Amniotic stem cell (primary cell): Measurements from ENCODE around the gene H2AZ1.
A peak's percentile ranks its signal among the peaks of the same experiment; 100 is the strongest.

Experiments used
- DNase-seq: peaks from one replicate; lab custom pipeline; 2025; lab: John Stamatoyannopoulos, UW

H2AZ1 gene

GRCh38 chr4:99946356-99947189 lies 3.5 kb downstream of the H2AZ1 start, which contains the start of gene DNAJB14:
TSS of gene DNAJB14 (minus strand) at chr4:99946618. CDS start at chr4:99946571, 47 bp downstream.
- peak; percentile 41 for DNase-seq

GRCh38 chr4:99945718-99946355 lies 4.2 kb downstream of the H2AZ1 start:
- no peak for DNase-seq

DNA sequence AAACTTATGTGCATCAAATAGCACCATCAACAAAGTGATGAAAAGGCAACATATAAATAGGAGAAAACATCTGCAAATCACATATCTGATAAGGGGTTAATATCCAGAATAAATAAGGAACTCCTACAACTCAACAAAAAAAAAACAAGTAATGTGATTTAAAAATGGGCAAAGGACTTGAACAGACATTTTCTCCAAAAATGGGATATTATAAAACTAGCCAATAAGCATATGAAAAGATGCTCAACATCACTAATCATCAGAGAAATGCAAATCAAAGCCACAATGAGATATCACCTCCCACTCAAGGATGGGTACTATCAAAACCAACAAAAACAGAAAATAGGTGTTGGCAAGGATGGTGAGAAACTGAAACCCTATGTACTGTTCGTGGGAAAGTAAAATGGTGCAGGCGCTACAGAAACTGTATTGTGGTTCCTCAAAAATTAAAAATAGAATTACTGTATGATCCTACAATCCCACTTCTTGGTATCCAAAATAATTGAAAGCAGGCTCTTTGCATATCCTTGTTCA lies 6.1 kb downstream of the H2AZ1 start:
- DNase-seq, result no peak

- no peak for DNase-seq
Observed at GRCh38 chr4:99938243-99938753, 11.8 kb downstream of the H2AZ1 start.

DNA sequence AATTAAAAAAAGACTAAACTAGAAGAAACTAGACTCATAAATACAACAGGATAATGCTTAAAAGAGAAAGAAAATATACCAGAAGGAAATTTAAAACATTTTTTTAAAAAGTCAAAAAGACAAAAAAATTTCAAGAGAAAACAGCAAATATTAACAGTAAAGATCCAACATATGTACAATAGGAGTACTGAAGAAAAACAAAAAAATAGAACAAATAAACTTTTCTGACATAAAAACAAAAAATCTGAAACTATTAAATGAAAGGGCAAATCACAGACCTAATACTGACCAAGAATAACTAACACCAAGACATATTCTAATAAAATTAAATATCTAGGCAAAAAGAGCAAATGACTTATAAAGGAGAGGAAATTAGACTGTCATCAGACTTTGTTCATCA lies 15.2 kb downstream of the H2AZ1 start:
- no peak for DNase-seq

DNA sequence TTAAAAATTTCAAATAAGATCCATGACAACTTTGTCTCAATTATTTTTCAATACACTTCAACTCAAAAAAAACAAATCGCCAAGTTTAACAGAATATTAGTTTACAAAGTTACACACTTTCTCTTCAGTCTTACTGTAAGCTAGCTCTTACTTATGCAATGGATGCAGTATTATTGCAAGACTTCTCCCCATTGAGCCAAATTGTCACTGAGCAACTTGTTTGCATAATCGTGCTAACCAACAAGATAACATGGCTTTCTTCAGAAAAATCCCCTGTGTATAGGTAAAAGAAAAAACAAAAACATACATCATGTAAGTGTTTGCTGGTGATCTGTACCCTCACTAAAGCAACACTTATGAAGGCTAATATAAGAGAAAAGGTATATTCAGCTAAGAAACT lies 22.5 kb downstream of the H2AZ1 start:
- DNase-seq, result no peak

DNA sequence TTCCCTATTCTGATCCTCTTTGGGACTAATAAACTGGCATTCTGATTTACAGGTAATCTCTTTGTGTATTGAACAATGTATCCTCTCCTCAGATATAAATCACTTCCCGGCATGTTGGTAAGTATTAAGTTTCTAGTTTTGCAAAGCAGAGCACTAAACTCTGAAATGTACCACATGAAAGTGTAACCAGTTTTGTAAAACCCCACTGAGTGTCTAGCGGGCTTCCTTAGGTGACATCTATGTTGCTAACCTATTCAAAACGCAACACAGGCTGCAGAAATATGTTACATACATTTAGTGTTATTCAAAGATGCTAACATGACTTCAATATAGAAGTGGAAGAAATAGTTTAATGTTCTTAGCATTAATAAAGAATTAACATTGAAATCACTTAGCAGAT lies 28.9 kb downstream of the H2AZ1 start:
- no peak for DNase-seq

- DNase-seq, result no peak
Observed at GRCh38 chr4:99918656-99919055, 31.4 kb downstream of the H2AZ1 start.

GRCh38 chr4:99917575-99917974 lies 32.5 kb downstream of the H2AZ1 start:
- DNase-seq, result no peak

DNA sequence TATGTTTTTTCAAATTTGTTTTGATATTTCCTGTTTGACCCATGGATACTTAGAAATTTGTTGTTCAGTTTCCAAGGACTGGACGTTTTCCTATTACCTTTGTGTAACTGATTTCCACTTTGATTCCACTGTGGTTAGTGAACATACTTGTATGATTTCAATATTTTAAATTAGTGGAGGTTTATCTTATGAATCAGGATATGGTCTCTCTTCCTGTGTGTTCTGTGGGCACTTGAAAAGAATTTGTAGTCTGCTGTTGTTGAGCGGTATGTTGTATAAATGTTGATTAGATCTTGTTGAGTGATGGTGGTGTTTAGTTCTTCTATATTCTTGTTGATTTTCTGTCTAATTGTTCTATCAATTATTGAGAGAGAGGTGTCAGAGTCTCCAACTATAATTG lies 34.6 kb downstream of the H2AZ1 start:
- DNase-seq, result no peak
